H9 (cell line): ENCODE results near the gene ARHGEF7. TPM values are rescaled to one million over a fixed set of nuclear protein-coding genes. Genes with fewer than 3 reads are reported as not detected.
A peak's percentile ranks its signal among the peaks of the same experiment; 100 is the strongest.

Experiments
- DNase-seq: peaks from one replicate; pipeline ENCODE4 v3.0.0-alpha.2; 2017
- H2AFZ ChIP-seq: one replicate; pipeline ENCODE4 v1.6.1; 2013; ENCODE audit warnings: mild to moderate bottlenecking, low read length, control low read depth, moderate library complexity
- H2AK5ac ChIP-seq: 2 replicates; pipeline ENCODE4 v1.6.1; 2013; ENCODE audit warnings: low read length, control low read depth, mixed read lengths; ENCODE audit not compliant: insufficient read length
- H2BK120ac ChIP-seq: one replicate; pipeline ENCODE4 v1.6.1; 2013; ENCODE audit warnings: low read depth, mild to moderate bottlenecking, low read length, control low read depth, inconsistent platforms; ENCODE audit not compliant: poor library complexity, severe bottlenecking
- H2BK12ac ChIP-seq: 2 replicates; pipeline ENCODE4 v1.6.1; 2013; ENCODE audit warnings: low read length, control low read depth, mixed read lengths, low read depth; ENCODE audit not compliant: insufficient read length
- H2BK15ac ChIP-seq: 2 replicates; pipeline ENCODE4 v1.6.1; 2013; ENCODE audit warnings: low read depth, low read length, control low read depth
- H2BK20ac ChIP-seq: one replicate; pipeline ENCODE4 v1.6.1; 2013; ENCODE audit warnings: low read depth, mild to moderate bottlenecking, low read length, control low read depth, inconsistent platforms; ENCODE audit not compliant: poor library complexity, severe bottlenecking
- H2BK5ac ChIP-seq: 2 replicates; pipeline ENCODE4 v1.6.1; 2013; ENCODE audit warnings: low read length, control low read depth, mixed read lengths; ENCODE audit not compliant: insufficient read length
- H3K14ac ChIP-seq: 2 replicates; pipeline ENCODE4 v1.6.1; 2013; ENCODE audit warnings: low read length, control low read depth; ENCODE audit not compliant: insufficient read depth
- H3K18ac ChIP-seq: 2 replicates; pipeline ENCODE4 v1.6.1; 2013; ENCODE audit warnings: low read depth, mild to moderate bottlenecking, mixed read lengths, low read length, control low read depth; ENCODE audit not compliant: insufficient read length
- H3K23ac ChIP-seq: 2 replicates; pipeline ENCODE4 v1.6.1; 2013; ENCODE audit warnings: low read length, control low read depth, mixed read lengths, low read depth; ENCODE audit not compliant: insufficient read length
- H3K23me2 ChIP-seq: 2 replicates; pipeline ENCODE4 v1.6.1; 2013; ENCODE audit warnings: low read depth, mild to moderate bottlenecking, mixed read lengths, low read length, control low read depth; ENCODE audit not compliant: insufficient read length, poor library complexity, severe bottlenecking
- H3K27ac ChIP-seq: 2 replicates; pipeline ENCODE4 v1.5.1; 2013; ENCODE audit warnings: low read length, control low read depth, mixed read lengths, low read depth; ENCODE audit not compliant: insufficient read length
- H3K27me3 ChIP-seq: 2 replicates; pipeline ENCODE4 v1.6.1; 2013; ENCODE audit warnings: low read length, control low read depth, inconsistent platforms; ENCODE audit not compliant: insufficient read depth
- H3K4ac ChIP-seq: 2 replicates; pipeline ENCODE4 v1.6.1; 2013; ENCODE audit warnings: low read depth, mild to moderate bottlenecking, control low read depth, inconsistent platforms, low read length, moderate library complexity
- H3K4me1 ChIP-seq: 2 replicates; pipeline ENCODE4 v1.6.1; 2013; ENCODE audit warnings: low read length, control low read depth, inconsistent platforms; ENCODE audit not compliant: insufficient read depth
- H3K4me2 ChIP-seq: 2 replicates; pipeline ENCODE4 v1.6.1; 2013; ENCODE audit warnings: low read length, control low read depth, mixed read lengths; ENCODE audit not compliant: insufficient read length, insufficient read depth
- H3K56ac ChIP-seq: 2 replicates; pipeline ENCODE4 v1.6.1; 2013; ENCODE audit warnings: low read depth, mild to moderate bottlenecking, mixed read lengths, low read length, control low read depth; ENCODE audit not compliant: insufficient read length
- H3K79me1 ChIP-seq: 2 replicates; pipeline ENCODE4 v1.6.1; 2013; ENCODE audit warnings: low read depth, mild to moderate bottlenecking, moderate library complexity, low read length, control low read depth, inconsistent platforms; ENCODE audit not compliant: insufficient read depth, poor library complexity, severe bottlenecking
- H3K79me2 ChIP-seq: 2 replicates; pipeline ENCODE4 v1.6.1; 2013; ENCODE audit warnings: low read length, control low read depth, inconsistent platforms; ENCODE audit not compliant: insufficient read depth
- H3K9ac ChIP-seq: 2 replicates; pipeline ENCODE4 v1.6.1; 2013; ENCODE audit warnings: low read length, control low read depth, mixed read lengths; ENCODE audit not compliant: insufficient read length; ENCODE audit errors: extremely low read depth
- H3K9me3 ChIP-seq: one replicate; pipeline ENCODE4 v1.6.1; 2013; ENCODE audit warnings: low read depth, low read length, inconsistent platforms; ENCODE audit not compliant: control insufficient read depth
- H3T11ph ChIP-seq: one replicate; pipeline ENCODE4 v1.6.1; 2013; ENCODE audit warnings: mild to moderate bottlenecking, low read length, control low read depth, inconsistent platforms
- H4K20me1 ChIP-seq: one replicate; pipeline ENCODE4 v1.6.1; 2013; ENCODE audit not compliant: control insufficient read depth, insufficient read length, insufficient read depth
- H4K5ac ChIP-seq: 2 replicates; pipeline ENCODE4 v1.6.1; 2013; ENCODE audit warnings: low read depth, mild to moderate bottlenecking, mixed read lengths, low read length, control low read depth; ENCODE audit not compliant: insufficient read length
- H4K8ac ChIP-seq: replicated peaks from 2 replicates; pipeline ENCODE4 v1.6.1; 2013; ENCODE audit warnings: low read length, control low read depth, mixed read lengths, low read depth; ENCODE audit not compliant: insufficient read length
- H4K91ac ChIP-seq: 2 replicates; pipeline ENCODE4 v1.6.1; 2013; ENCODE audit warnings: low read depth, mild to moderate bottlenecking, moderate library complexity, mixed read lengths, low read length, control low read depth; ENCODE audit not compliant: insufficient read length
- H3K27ac Mint-ChIP-seq, 3 experiments: 2 replicates in 2 of 3; 3 replicates in 1 of 3; pipeline ENCODE4 v1.8.0; 2020 to 2021; ENCODE audit warnings: mixed read lengths in 3 of 3, mild to moderate bottlenecking in 1 of 3, moderate library complexity in 1 of 3
- H3K27me3 Mint-ChIP-seq: 2 replicates; pipeline ENCODE4 v1.8.0; 2021; ENCODE audit warnings: low read depth, mild to moderate bottlenecking, moderate library complexity, mixed read lengths
- H3K36me3 Mint-ChIP-seq, 3 experiments: 2 replicates in 2 of 3; 3 replicates in 1 of 3; pipeline ENCODE4 v1.8.0; 2020 to 2021; ENCODE audit warnings: low read depth in 3 of 3, mixed read lengths in 3 of 3; ENCODE audit not compliant: insufficient read depth in 1 of 3
- H3K4me1 Mint-ChIP-seq, 2 experiments: 2 replicates each; pipeline ENCODE4 v1.8.0; 2020; ENCODE audit warnings: mixed read lengths in 2 of 2
- H3K4me3 Mint-ChIP-seq, 2 experiments: 2 replicates in 1 of 2; 3 replicates in 1 of 2; pipeline ENCODE4 v1.8.0; 2020 to 2021; ENCODE audit warnings: mild to moderate bottlenecking in 2 of 2, mixed read lengths in 2 of 2, moderate library complexity in 1 of 2
- H3K9me3 Mint-ChIP-seq, 2 experiments: 2 replicates in 1 of 2; 3 replicates in 1 of 2; pipeline ENCODE4 v1.8.0; 2020; ENCODE audit warnings: mild to moderate bottlenecking in 2 of 2, mixed read lengths in 2 of 2, moderate library complexity in 1 of 2
- CTCF ChIP-seq: fragments of 200-600 bp; sonication (generic); conservative IDR thresholded peaks from 3 replicates; pipeline ENCODE4 v1.8.0; 2021; ENCODE audit warnings: antibody characterized with exemption, mild to moderate bottlenecking
- WGBS: extraction: QIAGEN DNeasy Blood & Tissue Kit; methylation state at CpG from one replicate; pipeline ENCODE4 v1.1.7; 2013; ENCODE audit warnings: missing lambda C conversion rate, low lambda C conversion rate, mixed read lengths; ENCODE audit not compliant: insufficient read length; ENCODE audit errors: extremely low coverage; 5-methylcytosine and 5-hydroxymethylcytosine counted together
- total RNA-seq: library from RNA; stranded (reverse); gene quantifications from 2 replicates; pipeline ENCODE4 v1.2.1, GENCODE V29; 2021

ARHGEF7 gene
- total RNA-seq, 1 experiment from 2014 or later: 51.9 TPM

GRCh38 chr13:111328574-111329410 lies 213.7 kb downstream of the ARHGEF7 start:
- H3K23ac ChIP-seq: no peak overlapping the region

More at GRCh38 chr13:111328574-111329410, 213.7 kb downstream of the ARHGEF7 start:
- H3K27ac ChIP-seq: no peak overlapping the region
- H3K18ac ChIP-seq: no peak overlapping the region
- no peak overlapping the region for H3K56ac ChIP-seq
- H3K4ac ChIP-seq: no peak overlapping the region
- H3K23me2 ChIP-seq: no peaks in the 10 kb centered on the region
- no peaks in the 10 kb centered on the region for H4K20me1 ChIP-seq
- Mint-ChIP-seq H3K27ac (no peak overlapping the region; a peak in 1 of 7 replicates), H3K27me3 (peaks cover 4% of the 10 kb centered on the region), H3K36me3 (no peaks in the 10 kb centered on the region), H3K4me3 (no peak overlapping the region), H3K9me3 (no peaks in the 10 kb centered on the region; a peak in 1 of 5 replicates), H3K4me1 (peaks cover 5 to 7% of the 10 kb centered on the region in 2 experiments; a peak in 2 of 4 replicates)
- H2BK5ac ChIP-seq: no peak overlapping the region
- no peak overlapping the region for H4K8ac ChIP-seq
- H3K4me2 ChIP-seq: no peak overlapping the region
- H4K91ac ChIP-seq: no peak overlapping the region
- no peak overlapping the region for H3K9ac ChIP-seq
- no peak overlapping the region for H2BK120ac ChIP-seq
- H3K79me2 ChIP-seq: no peaks in the 10 kb centered on the region
- no peak overlapping the region for H2BK20ac ChIP-seq
- H3K79me1 ChIP-seq: no peaks in the 10 kb centered on the region
- no peak for TF ChIP-seq CTCF
- no peaks in the 10 kb centered on the region for H3K27me3 ChIP-seq
- no peak overlapping the region for H4K5ac ChIP-seq
- DNase-seq: peak; percentile 21
- H2BK15ac ChIP-seq: no peak overlapping the region
- H2AK5ac ChIP-seq: no peak overlapping the region
- no peaks in the 10 kb centered on the region for H3K9me3 ChIP-seq
- no peak overlapping the region for H2AFZ ChIP-seq
- no CpG with 5 or more reads among the region's 30 CpGs for WGBS
- H3T11ph ChIP-seq: no peak overlapping the region
- H3K4me1 ChIP-seq: no peaks in the 10 kb centered on the region
- no peak overlapping the region; the same call in 1 of the 2 replicates for H3K14ac ChIP-seq
- no peak overlapping the region for H2BK12ac ChIP-seq
